Measurements from ENCODE around the gene PLA2G4F. TPM values are rescaled to one million over a fixed set of nuclear protein-coding genes. Genes with fewer than 3 reads are reported as not detected.

Gene PLA2G4F, protein sequence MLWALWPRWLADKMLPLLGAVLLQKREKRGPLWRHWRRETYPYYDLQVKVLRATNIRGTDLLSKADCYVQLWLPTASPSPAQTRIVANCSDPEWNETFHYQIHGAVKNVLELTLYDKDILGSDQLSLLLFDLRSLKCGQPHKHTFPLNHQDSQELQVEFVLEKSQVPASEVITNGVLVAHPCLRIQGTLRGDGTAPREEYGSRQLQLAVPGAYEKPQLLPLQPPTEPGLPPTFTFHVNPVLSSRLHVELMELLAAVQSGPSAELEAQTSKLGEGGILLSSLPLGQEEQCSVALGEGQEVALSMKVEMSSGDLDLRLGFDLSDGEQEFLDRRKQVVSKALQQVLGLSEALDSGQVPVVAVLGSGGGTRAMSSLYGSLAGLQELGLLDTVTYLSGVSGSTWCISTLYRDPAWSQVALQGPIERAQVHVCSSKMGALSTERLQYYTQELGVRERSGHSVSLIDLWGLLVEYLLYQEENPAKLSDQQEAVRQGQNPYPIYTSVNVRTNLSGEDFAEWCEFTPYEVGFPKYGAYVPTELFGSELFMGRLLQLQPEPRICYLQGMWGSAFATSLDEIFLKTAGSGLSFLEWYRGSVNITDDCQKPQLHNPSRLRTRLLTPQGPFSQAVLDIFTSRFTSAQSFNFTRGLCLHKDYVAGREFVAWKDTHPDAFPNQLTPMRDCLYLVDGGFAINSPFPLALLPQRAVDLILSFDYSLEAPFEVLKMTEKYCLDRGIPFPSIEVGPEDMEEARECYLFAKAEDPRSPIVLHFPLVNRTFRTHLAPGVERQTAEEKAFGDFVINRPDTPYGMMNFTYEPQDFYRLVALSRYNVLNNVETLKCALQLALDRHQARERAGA
- not detected in 2 replicates for total RNA-seq

- Mint-ChIP-seq H3K9me3 (no peaks in the 10 kb centered on the region), H3K27me3 (no peaks in the 10 kb centered on the region), H3K27ac (no peak within 1 kb of the TSS), H3K36me3 (ENCODE audit: low read depth) (peaks cover 12% of the 10 kb centered on the region), H3K4me1 (peaks cover 2% of the 10 kb centered on the region), H3K4me3 (no peak within 1 kb of the TSS)
- intact Hi-C loops (cut with micrococcal nuclease) = no loop called here
- DNase-seq = no peak
Measured at GRCh38 chr15:42156243-42156922, at the start of gene PLA2G4F. Gene PLA2G4F (minus strand): TSS chr15:42156636. CDS start chr15:42156549, 87 bp downstream.

DNA sequence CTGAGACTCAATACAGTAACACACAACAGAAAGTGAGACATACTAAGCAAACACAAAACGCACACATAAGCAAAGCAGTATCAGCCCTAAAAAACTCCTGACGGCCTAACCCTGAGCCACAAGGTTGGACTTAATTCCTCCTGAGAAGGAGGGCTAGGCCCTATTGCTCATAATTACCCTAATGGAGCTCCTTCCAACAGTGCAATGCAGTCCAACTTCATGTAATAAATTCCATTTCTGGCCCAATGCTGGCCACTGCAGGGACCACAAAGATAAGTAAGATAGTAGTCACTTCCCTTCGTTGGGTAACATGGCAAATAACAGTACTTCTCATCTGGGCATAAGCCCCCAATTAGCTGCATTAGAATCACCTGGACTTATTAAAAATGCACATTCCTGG is 47.5 kb upstream of the PLA2G4F start:
- Mint-ChIP-seq H3K27ac (no peak overlapping the region), H3K36me3 (ENCODE audit: low read depth) (peaks cover 35% of the 10 kb centered on the region), H3K4me1 (peaks cover 30% of the 10 kb centered on the region), H3K9me3 (no peaks in the 10 kb centered on the region), H3K4me3 (no peak overlapping the region), H3K27me3 (no peaks in the 10 kb centered on the region)
- DNase-seq = no peak
- intact Hi-C loops (cut with micrococcal nuclease) = loop anchor here (10.0 kb wide), 1 partner anchor 291 kb away; the partner anchor contains the start of genes SNAP23 and ZNF106

DNA sequence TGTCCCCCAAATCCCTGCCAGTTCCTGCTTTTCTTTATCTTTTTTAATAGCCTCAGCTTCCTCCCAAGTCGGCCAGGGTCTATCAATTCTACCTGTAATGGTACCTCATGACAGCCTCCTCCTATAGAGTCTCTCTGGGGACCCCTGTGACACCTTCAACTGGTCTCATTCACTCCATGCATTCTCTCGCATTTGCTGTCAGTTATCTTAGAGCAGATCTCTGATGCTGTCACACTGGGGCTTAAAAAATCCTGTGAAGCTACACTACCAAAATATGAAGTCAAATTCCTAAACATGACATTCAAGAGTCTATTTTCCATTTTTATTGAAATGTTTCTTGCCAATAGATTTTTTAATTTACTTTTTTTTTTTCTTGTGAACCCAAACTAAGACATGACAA is 46.2 kb upstream of the PLA2G4F start:
- H3K4me1 Mint-ChIP-seq = peaks cover 28% of the 10 kb centered on the region
- DNase-seq = no peak
- H3K27ac Mint-ChIP-seq = no peak overlapping the region
- peaks cover 37% of the 10 kb centered on the region for H3K36me3 Mint-ChIP-seq (ENCODE audit: low read depth)
- H3K4me3 Mint-ChIP-seq = no peak overlapping the region
- no peaks in the 10 kb centered on the region for H3K27me3 Mint-ChIP-seq
- no peaks in the 10 kb centered on the region for H3K9me3 Mint-ChIP-seq
- intact Hi-C loops (cut with micrococcal nuclease) = loop anchor here (10.0 kb wide), 1 partner anchor 292 kb away; the partner anchor contains the start of genes SNAP23 and ZNF106

DNA sequence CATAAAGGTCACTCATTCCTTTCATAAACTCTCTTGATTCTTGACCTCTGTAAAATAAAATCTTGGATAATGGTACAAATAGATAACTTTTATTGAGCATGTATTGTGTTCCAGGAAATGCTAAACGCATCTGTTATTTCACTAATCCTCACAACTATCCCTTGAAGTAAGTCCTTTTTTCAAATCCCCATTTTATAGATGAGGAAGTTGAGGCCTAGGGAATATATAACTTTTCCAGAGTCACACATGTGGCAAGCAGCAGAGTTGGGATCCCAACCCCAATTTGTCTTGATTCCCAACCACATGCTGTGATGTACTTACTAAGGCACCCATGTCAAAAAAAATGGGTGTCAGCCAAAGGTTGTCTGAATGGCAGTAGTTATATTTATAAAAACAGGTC is 45.4 kb upstream of the PLA2G4F start:
- H3K4me1 Mint-ChIP-seq = peaks cover 20% of the 10 kb centered on the region
- no peak overlapping the region for H3K4me3 Mint-ChIP-seq
- H3K36me3 Mint-ChIP-seq (ENCODE audit: low read depth) = peaks cover 42% of the 10 kb centered on the region
- no peaks in the 10 kb centered on the region for H3K9me3 Mint-ChIP-seq
- H3K27ac Mint-ChIP-seq = no peak overlapping the region
- intact Hi-C loops (cut with micrococcal nuclease) = loop anchor here (10.0 kb wide), 1 partner anchor 293 kb away; the partner anchor contains the start of genes SNAP23 and ZNF106
- no peaks in the 10 kb centered on the region for H3K27me3 Mint-ChIP-seq
- no peak for DNase-seq

DNA sequence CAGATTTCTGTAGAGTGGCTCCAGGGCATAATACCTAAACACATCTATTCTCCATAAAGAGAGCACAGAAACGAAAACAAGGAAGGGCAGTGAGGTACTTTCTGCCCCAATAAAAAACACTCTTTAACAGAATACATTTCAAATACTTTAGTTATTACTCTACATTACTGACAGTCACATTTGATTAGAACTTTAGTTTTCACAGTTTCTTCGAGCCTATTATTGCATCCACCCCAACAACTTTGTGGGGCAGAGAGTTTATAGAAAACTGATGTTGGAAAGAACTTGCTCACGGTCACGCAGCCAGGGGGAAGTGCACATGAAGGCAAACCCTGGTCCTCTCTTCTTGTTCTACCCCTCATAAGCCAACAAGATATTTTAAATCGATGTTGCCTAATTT is 42.7 kb upstream of the PLA2G4F start:
- Mint-ChIP-seq H3K27ac (no peak overlapping the region), H3K4me1 (peaks cover 11% of the 10 kb centered on the region), H3K27me3 (no peaks in the 10 kb centered on the region), H3K36me3 (ENCODE audit: low read depth) (peaks cover 45% of the 10 kb centered on the region), H3K9me3 (no peaks in the 10 kb centered on the region), H3K4me3 (no peak overlapping the region)
- intact Hi-C loops (cut with micrococcal nuclease) = no loop called here
- DNase-seq = no peak

DNA sequence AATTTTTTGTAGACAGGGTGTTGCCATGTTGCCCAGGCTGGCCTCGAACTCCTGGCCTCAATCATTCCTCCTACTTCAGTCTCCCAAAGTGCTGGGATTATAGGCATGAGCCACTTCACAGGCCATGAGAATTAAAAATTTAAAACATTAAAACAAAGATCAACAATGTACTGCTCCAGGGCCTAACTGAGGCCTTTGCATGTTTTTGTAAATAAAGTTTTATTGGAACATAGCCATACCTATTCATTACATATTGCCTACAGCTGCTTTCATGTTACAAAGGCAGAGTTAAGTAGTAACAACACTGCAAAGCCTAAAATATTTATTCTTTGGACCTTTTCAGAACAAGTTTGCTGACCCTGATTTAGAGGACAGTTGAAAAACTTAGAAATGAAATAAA is 42.1 kb upstream of the PLA2G4F start:
- intact Hi-C loops (cut with micrococcal nuclease) = no loop called here
- Mint-ChIP-seq H3K27ac (no peak overlapping the region), H3K9me3 (no peaks in the 10 kb centered on the region), H3K27me3 (no peaks in the 10 kb centered on the region), H3K4me3 (no peak overlapping the region), H3K4me1 (peaks cover 13% of the 10 kb centered on the region), H3K36me3 (ENCODE audit: low read depth) (peaks cover 43% of the 10 kb centered on the region)
- no peak for DNase-seq

GRCh38 chr15:42194513-42194912 is 38.1 kb upstream of the PLA2G4F start:
- no peaks in the 10 kb centered on the region for H3K9me3 Mint-ChIP-seq
- no peaks in the 10 kb centered on the region for H3K27me3 Mint-ChIP-seq
- peaks cover 35% of the 10 kb centered on the region for H3K4me1 Mint-ChIP-seq
- no peak for DNase-seq
- peak overlapping the region; percentile 76 for H3K27ac Mint-ChIP-seq
- H3K4me3 Mint-ChIP-seq = no peak overlapping the region
- intact Hi-C loops (cut with micrococcal nuclease) = loop anchor here (5.0 kb wide), 2 partner anchors 87 to 222 kb away; partner anchors contain the start of gene EHD4
- peaks cover 53% of the 10 kb centered on the region for H3K36me3 Mint-ChIP-seq (ENCODE audit: low read depth)

GRCh38 chr15:42193383-42193782 is 36.9 kb upstream of the PLA2G4F start:
- H3K4me1 Mint-ChIP-seq = peaks cover 38% of the 10 kb centered on the region
- DNase-seq = no peak
- peak overlapping the region; percentile 53 for H3K4me3 Mint-ChIP-seq
- H3K27me3 Mint-ChIP-seq = no peaks in the 10 kb centered on the region
- H3K9me3 Mint-ChIP-seq = no peaks in the 10 kb centered on the region
- intact Hi-C loops (cut with micrococcal nuclease) = loop anchor here (1.0 to 5.0 kb wide), 3 partner anchors 15 to 221 kb away; partner anchors contain the start of genes EHD4 and VPS39
- peak overlapping the region; percentile 79 for H3K27ac Mint-ChIP-seq
- peaks cover 55% of the 10 kb centered on the region for H3K36me3 Mint-ChIP-seq (ENCODE audit: low read depth)

DNA sequence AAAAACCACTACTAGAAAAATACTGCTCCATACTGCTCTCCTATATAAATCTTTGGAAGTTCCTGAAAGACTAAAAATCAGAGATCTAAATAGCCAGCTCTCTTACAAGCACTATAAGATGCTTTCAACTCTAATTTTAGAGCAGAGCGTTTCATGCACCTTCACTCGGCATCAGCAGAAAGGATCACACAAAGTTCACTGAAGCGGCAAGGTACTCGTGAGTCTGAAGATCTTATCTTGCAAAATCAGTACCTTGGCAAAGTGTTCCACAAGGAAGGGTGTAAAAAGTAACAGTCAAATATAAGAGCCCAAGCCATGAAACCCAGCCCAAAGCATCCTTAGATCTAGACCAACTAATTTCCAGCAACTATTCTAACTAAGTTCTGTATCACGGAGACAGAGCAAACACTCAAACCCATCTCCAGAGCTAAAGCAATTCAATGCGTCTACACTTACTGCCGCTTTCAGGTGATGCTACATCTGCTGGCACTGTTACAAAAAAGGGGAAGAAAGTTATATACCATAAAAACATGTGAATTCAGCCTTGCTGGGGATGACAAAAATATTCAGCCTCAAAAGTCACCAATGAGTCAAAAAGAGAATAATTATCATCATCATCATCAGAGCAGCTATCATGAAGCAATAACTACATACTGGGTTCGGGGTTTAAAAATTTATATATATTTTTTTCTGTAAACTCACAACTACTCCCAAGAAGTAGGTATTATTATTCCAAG is 35.3 kb upstream of the PLA2G4F start:
- Mint-ChIP-seq H3K36me3 (ENCODE audit: low read depth) (peaks cover 57% of the 10 kb centered on the region), H3K27ac (peak overlapping the region; percentile 36), H3K4me1 (peaks cover 38% of the 10 kb centered on the region), H3K27me3 (no peaks in the 10 kb centered on the region), H3K9me3 (no peaks in the 10 kb centered on the region), H3K4me3 (no peak overlapping the region)
- intact Hi-C loops (cut with micrococcal nuclease) = loop anchor here (5.0 kb wide), 2 partner anchors 84 to 219 kb away; partner anchors contain the start of gene EHD4
- no peak for DNase-seq

DNA sequence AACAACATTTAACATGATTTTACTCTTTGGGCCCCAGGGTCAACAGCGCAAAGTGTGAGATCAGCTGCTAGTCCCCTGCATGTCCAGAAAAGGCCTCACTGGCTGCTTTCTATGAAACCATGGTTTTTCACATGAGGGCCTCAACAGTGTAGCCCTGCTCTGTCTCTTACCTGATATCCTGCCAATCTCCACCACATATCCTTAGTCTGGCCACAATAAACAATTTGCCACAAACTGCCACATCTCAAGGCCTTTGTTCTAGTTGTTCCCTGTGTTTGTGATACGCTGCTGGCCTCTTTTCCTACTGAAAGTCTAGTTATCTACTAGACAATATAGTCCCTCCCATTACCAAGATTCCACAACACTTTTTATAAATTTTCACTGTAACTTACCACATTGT is 33.9 kb upstream of the PLA2G4F start:
- Mint-ChIP-seq H3K36me3 (ENCODE audit: low read depth) (peaks cover 56% of the 10 kb centered on the region), H3K4me3 (no peak overlapping the region), H3K27ac (peak overlapping the region; percentile 31), H3K9me3 (no peaks in the 10 kb centered on the region), H3K27me3 (no peaks in the 10 kb centered on the region), H3K4me1 (peaks cover 34% of the 10 kb centered on the region)
- intact Hi-C loops (cut with micrococcal nuclease) = loop anchor here (5.0 kb wide), 2 partner anchors 83 to 218 kb away; partner anchors contain the start of gene EHD4
- DNase-seq = no peak

DNA sequence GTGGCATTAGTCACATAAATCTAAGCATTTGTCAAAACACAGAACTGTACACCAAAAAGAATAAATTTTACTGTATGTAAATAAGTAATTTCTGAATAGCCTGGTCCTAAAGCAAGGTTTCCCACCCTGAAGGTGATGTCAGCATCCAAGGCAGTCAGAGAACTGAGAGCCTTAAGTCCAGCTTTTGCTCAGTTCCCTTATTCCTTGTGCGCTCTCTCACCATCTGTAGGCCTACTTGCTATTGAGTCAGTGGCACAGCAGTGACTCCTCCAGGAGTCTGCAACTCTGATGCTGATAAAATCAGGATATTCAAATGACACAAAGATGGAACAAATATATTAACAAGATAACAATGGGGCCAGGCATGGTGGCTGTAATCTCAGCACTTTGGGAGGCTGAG is 29.4 kb upstream of the PLA2G4F start:
- Mint-ChIP-seq H3K27ac (no peak overlapping the region), H3K9me3 (no peaks in the 10 kb centered on the region), H3K36me3 (ENCODE audit: low read depth) (peaks cover 70% of the 10 kb centered on the region), H3K4me1 (peaks cover 9% of the 10 kb centered on the region), H3K27me3 (no peaks in the 10 kb centered on the region), H3K4me3 (no peak overlapping the region)
- intact Hi-C loops (cut with micrococcal nuclease) = no loop called here
- DNase-seq = no peak

DNA sequence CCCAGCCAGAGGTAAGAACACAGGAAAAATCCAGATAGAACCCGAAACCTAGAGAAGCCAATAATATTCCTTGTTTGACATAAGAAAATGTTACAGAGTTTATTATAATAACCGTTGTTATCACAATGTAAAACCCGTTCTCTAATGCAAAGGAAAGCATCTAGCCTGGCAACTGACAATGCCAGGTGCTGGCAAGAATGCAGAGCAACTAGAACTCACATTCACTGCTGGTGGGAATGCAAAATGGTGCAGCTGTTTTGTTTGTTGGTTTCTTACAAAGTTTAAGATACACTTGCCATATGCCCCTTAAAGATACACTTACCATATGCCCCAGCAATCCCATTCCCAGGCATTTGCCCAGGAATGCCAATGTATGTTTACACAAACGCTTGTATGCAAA is 28.3 kb upstream of the PLA2G4F start:
- Mint-ChIP-seq H3K4me1 (peaks cover 3% of the 10 kb centered on the region), H3K27me3 (no peaks in the 10 kb centered on the region), H3K9me3 (no peaks in the 10 kb centered on the region), H3K27ac (no peak overlapping the region), H3K36me3 (ENCODE audit: low read depth) (peaks cover 68% of the 10 kb centered on the region), H3K4me3 (no peak overlapping the region)
- intact Hi-C loops (cut with micrococcal nuclease) = no loop called here
- DNase-seq = no peak

GRCh38 chr15:42184296-42184695 is 27.9 kb upstream of the PLA2G4F start:
- intact Hi-C loops (cut with micrococcal nuclease) = no loop called here
- Mint-ChIP-seq H3K36me3 (ENCODE audit: low read depth) (peaks cover 69% of the 10 kb centered on the region), H3K27ac (no peak overlapping the region), H3K27me3 (no peaks in the 10 kb centered on the region), H3K4me1 (peaks cover 1% of the 10 kb centered on the region), H3K4me3 (no peak overlapping the region), H3K9me3 (no peaks in the 10 kb centered on the region)
- DNase-seq = no peak

Data from activated CD4-positive, alpha-beta T cell treated with anti-CD3 and anti-CD28 coated beads, Interleukin-2, amount 10 ng/mL, durations not matched to agents 24 days and 14 days (primary cell).